SKM-1 (cell line): ENCODE measurements around the gene KRT78.

ENCODE experiments used
- DNase-seq: peaks from one replicate; lab custom pipeline; 2025; ENCODE audit not compliant: unreplicated experiment; lab: John Stamatoyannopoulos, UW

The KRT78 gene

GRCh38 chr12:52825961-52826360, 22.8 kb downstream of the KRT78 start:
- no peak for DNase-seq

- no peak for DNase-seq
Measured at GRCh38 chr12:52824741-52825410, 23.9 kb downstream of the KRT78 start.

- DNase-seq = no peak
Measured at GRCh38 chr12:52823761-52824450, 24.9 kb downstream of the KRT78 start.

GRCh38 chr12:52822771-52823510, 25.9 kb downstream of the KRT78 start:
- no peak for DNase-seq

GRCh38 chr12:52821826-52822660, 26.8 kb downstream of the KRT78 start:
- DNase-seq = no peak

- DNase-seq = no peak
Measured at GRCh38 chr12:52821071-52821730, 27.6 kb downstream of the KRT78 start.

- DNase-seq = no peak
Measured at GRCh38 chr12:52820521-52820920, 28.3 kb downstream of the KRT78 start.

GRCh38 chr12:52819731-52820510, 28.9 kb downstream of the KRT78 start:
- no peak for DNase-seq

- DNase-seq = no peak
Measured at GRCh38 chr12:52818887-52819420, 29.8 kb downstream of the KRT78 start.

GRCh38 chr12:52818388-52818787, 30.4 kb downstream of the KRT78 start:
- no peak for DNase-seq

GRCh38 chr12:52817699-52818238, 31.0 kb downstream of the KRT78 start:
- no peak for DNase-seq

GRCh38 chr12:52817003-52817698, 31.6 kb downstream of the KRT78 start:
- DNase-seq = no peak

GRCh38 chr12:52815676-52816588, 32.9 kb downstream of the KRT78 start:
- DNase-seq = no peak

- DNase-seq = no peak
Measured at GRCh38 chr12:52815161-52815560, 33.6 kb downstream of the KRT78 start.

GRCh38 chr12:52814710-52815155, 34.1 kb downstream of the KRT78 start:
- no peak for DNase-seq

GRCh38 chr12:52813885-52814709, 34.7 kb downstream of the KRT78 start, which contains the start of gene KRT4:
TSS of gene KRT4 (minus strand) at chr12:52814116. CDS start at chr12:52814058, 58 bp downstream.
- DNase-seq = no peak
